GM21367 (cell line): ENCODE measurements around the gene ZBED1.
"Not testable (repeated sequence)": the region's sequence is repeated elsewhere in the genome, so short reads cannot be mapped to it uniquely, and the experiment has no call there.

Experiments
- ATAC-seq: cut with Tn5 transposase; IDR thresholded peaks from one replicate; pipeline ENCODE4 v1.9.1; 2021; ENCODE audit not compliant: unreplicated experiment

The ZBED1 gene

DNA sequence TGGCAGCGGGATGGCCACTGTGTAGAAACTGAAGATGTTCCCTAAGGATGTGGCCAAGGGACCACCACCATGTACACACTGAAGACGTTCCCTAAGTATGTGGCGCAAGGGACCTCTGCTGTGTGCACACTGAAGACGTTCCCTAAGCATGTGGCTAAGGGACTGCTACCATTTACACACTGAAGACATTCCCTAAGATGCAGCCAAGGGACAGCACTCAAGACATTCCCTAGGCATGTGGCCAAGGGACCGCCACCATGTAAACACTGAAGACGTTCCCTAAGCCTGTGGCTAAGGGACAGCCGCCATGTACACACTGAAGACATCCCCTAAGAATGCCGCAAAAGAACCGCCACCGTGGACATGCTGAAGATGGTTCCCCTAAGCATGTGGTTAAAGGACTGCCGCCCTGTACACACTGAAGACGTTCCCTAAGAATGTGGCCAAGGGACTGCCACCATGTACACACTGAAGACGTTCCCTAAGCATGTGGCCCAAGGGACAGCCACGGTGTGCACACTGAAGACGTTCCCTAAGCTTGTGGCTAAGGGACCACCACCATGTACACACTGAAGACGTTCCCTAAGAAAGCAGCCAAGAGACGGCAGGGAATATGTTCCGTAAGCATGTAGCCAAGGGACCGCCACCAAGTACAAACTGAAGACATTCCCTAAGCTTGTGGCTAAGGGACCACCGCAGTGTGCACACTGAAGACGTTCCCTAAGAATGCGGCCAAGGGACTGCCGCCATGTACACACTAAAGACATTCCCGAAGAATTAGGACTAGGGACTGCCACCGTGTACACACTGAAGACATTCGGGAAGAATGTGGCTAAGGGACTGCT, 43.3 kb downstream of the ZBED1 start:
- ATAC-seq = no peak

DNA sequence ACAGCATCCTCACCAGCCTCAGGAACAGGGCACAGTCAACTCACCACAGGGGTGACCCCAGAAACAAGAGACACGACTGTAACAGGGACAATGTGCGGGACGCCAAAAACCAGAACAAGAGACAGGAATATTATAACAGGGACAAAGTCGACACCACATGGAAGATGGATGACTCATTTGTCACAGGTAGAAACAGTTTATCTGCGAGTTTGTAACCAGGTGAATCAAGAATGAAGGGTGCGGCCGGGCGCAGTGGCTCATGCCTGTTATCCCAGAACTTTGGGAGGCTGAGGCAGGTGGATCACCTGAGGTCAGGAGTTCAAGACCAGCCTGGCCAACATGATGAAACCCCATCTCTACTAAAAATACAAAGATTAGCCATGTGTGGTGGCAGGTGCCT, 44.7 kb downstream of the ZBED1 start:
- not testable (repeated sequence) for ATAC-seq

- not testable (repeated sequence) for ATAC-seq
These were observed 46.2 kb downstream of the ZBED1 start for GRCh38 chrX:2454620-2455019.

DNA sequence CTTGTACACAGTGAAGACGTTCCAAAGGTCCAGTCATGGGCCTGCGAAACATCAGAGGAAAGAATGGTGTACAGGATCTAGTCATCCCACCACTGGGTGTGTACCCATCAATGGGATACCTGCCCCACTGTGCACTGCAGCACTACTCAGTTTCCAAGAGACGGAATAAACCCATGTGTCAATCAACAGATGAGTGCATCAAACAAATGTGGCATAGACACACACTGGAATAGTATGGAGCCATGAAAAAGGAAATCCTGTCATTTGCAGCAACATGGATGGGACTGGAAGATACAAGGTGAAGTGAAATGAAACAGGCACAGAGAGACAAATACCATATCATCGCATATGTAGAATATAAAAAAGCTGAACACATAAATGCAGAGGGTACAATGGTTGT, 48.0 kb downstream of the ZBED1 start:
- no peak for ATAC-seq

GRCh38 chrX:2452317-2452784, 48.4 kb downstream of the ZBED1 start:
- ATAC-seq = no peak

DNA sequence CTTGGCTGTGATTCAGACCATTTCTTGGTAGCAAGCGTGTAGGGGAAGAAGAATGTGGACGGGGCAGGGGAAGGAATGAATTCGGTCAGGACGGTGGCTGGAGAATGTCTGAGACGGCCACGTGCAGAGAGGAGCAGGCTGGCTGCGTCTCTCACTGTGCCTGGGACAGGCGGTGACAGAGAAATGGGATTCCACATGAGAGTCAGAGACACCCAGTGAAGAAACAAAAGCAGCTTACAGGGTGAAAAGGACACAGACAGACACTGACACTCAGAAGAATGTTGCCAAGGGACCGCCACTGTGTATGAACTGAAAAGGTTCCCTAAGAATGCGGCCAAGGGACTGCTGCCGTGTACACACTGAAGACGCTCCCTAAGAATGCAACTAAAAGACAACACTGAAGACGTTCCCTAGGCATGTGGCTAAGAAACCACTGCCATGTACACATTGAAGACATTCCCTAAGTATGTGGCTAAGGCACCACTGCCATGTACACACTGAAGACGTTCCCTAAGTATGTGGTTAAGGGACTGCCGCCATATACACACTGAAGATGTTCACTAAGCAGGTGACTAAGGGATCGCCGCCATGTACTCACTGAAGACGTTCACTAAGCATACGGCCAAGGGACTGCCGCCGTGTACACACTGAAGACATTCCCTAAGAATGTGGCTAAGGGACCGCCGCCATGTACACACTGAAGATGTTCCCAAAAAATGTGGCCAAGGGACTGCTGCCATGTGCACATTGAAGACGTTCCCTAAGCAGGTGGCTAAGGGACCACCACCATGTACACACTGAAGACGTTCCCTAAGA, 49.1 kb downstream of the ZBED1 start:
- ATAC-seq = no peak

- no peak for ATAC-seq
These were observed 50.1 kb downstream of the ZBED1 start for GRCh38 chrX:2450681-2451080.

DNA sequence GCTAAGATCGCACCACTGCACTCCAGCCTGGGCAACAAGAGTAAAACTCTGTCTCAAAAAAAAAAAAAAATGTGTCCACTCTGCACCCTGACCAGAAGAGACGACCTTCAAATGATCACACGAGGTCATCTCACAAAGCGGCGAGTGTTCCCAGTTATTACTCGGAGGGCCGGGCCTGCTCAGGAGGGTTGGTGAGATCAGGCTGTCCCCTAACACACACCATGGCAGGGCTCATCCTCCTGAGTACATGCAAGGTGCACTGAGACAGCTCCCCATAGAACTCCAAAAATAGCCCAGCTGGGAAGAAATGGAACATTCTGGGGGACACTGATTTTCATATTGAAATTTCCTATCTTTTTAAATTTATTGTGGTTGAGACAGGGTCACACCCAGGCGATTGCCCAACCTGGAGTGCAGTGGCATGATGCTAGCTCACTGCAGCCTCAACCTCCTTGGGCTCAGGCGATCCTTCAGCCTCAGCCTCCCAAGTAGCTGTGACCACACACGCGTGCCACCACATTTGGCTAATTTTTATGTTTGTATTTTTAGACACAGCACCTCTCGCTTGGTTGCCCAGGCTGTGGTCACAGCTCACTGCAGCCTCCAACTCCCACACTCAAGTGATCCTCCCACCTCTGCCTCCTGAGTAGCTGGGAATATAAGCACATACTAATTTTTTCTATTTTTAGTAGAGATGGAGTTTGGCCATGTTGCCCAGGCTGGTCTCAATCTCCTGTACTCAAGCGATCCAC, 51.5 kb downstream of the ZBED1 start:
- ATAC-seq = no peak

DNA sequence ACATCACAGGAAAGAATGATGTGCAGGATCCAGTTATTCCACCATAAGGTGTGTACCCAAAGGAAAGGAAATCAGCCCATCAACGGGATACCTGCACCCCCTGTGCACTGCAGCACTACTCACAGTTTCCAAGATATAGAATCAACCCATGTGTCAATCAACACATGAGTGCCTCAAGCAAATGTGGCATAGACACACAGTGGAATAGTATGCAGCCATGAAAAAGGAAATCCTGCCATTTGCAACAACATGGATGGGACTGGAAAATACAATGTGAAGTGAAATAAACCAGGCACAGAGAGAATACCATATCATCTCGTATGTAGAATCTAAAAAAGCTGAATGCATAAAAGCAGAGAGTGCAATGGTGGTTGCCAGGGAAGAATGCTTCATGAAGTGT, 53.3 kb downstream of the ZBED1 start:
- no peak for ATAC-seq

- ATAC-seq = no peak
These were observed 54.0 kb downstream of the ZBED1 start for GRCh38 chrX:2446815-2447214.

GRCh38 chrX:2445662-2446623, 54.8 kb downstream of the ZBED1 start:
- ATAC-seq = no peak

GRCh38 chrX:2442694-2443093, 58.1 kb downstream of the ZBED1 start:
- no peak for ATAC-seq

GRCh38 chrX:2441466-2441865, 59.3 kb downstream of the ZBED1 start:
- no peak for ATAC-seq

DNA sequence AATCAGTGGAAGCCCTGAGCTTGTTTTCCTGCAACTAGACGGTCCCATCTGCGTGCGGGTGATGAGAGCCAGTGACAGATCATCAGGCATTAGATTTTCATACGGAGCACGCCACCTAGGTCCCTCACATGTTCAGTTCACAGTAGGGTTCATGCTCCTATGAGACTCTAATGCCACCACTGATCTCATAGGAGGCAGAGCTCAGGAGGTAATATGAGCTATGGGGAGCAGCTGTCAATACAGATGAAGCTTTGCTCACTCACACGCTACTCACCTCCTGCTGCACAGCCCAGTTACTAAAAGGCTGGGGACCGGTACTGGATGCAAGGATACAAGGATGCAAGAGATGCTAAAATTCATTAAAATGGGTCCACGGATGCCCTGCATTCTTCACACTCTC, 61.2 kb downstream of the ZBED1 start:
- no peak for ATAC-seq
